HCT116 (cell line): ENCODE measurements around the gene CUX1. TPM values are rescaled to one million over a fixed set of nuclear protein-coding genes. Genes with fewer than 3 reads are reported as not detected.

Source experiments
- ATAC-seq: fragments of 200-7000 bp; cut with Tn5 transposase; 2 replicates; pipeline ENCODE4 v1.9.1; 2020; ENCODE audit warnings: mild to moderate bottlenecking, moderate library complexity
- BruUV-seq: library from RNA; stranded (reverse); fragments of 400-500 nt; replicated peaks from 2 replicates; lab custom pipeline; 2021; lab: Mats Ljungman, UMichigan
- CTCF ChIA-PET: fragments of 300-600 bp; sonication (Branson Sonifier 250); formaldehyde crosslinking; loops from one replicate; lab custom pipeline; 2021; ENCODE audit warnings: antibody characterized with exemption; lab: Charles Lee
- POLR2A ChIA-PET: fragments of 300-600, 350-600 bp; sonication (Branson Sonifier 250); formaldehyde crosslinking; loops from one replicate; lab custom pipeline; 2021; ENCODE audit warnings: antibody characterized with exemption; lab: Charles Lee
- RAD21 ChIA-PET, 2 experiments: fragments of 300-600 bp; sonication (Branson Sonifier 250); formaldehyde crosslinking; loops; one replicate each; lab custom pipeline; 2023; ENCODE audit warnings: low total read pairs in 2 of 2; ENCODE audit not compliant: uncharacterized antibody in 2 of 2, unreplicated experiment in 2 of 2, low non-redundant PET in 1 of 2; lab: Charles Lee
- DNase-seq: peaks from one replicate; pipeline ENCODE4 v3.0.0-alpha.2; 2010; ENCODE audit warnings: low read depth, low spot score
- H2AFZ ChIP-seq: fragments of 200-600 bp; shearing (Covaris generic), sonication (generic); 2 replicates; pipeline ENCODE4 v1.6.1; 2017; ENCODE audit warnings: low read depth, mixed run types, mixed read lengths, antibody characterized with exemption, low read length; ENCODE audit not compliant: poor library complexity, severe bottlenecking
- H3K27ac ChIP-seq: 2 replicates; pipeline ENCODE4 v1.5.1; 2012; ENCODE audit warnings: low read depth, low read length
- H3K27me3 ChIP-seq: fragments of 200-600 bp; sonication (generic); 2 replicates; pipeline ENCODE4 v1.6.1; 2016; ENCODE audit warnings: mixed run types, low read length, mixed read lengths; ENCODE audit not compliant: insufficient read depth
- H3K36me3 ChIP-seq, 2 experiments: fragments of 200-500 bp in 1 of 2; fragments of 200-600 bp in 1 of 2; sonication (Bioruptor generic) in 1 of 2; sonication (generic) in 1 of 2; 2 replicates each; pipeline versions ENCODE4 v1.5.1 to v1.6.1; 2014 to 2016; ENCODE audit warnings: low read length in 2 of 2, inconsistent platforms in 1 of 2, mixed read lengths in 1 of 2, mixed run types in 1 of 2; ENCODE audit not compliant: insufficient read depth in 2 of 2, control insufficient read depth in 1 of 2
- H3K4me1 ChIP-seq, 2 experiments: fragments of 200-600 bp in 1 of 2; sonication (generic) in 1 of 2; 2 replicates each; pipeline versions ENCODE4 v1.5.1 to v1.6.1; 2012 to 2017; ENCODE audit warnings: low read length in 2 of 2, inconsistent platforms in 1 of 2, mild to moderate bottlenecking in 1 of 2, mixed read lengths in 1 of 2, mixed run types in 1 of 2, moderate library complexity in 1 of 2; ENCODE audit not compliant: insufficient read depth in 2 of 2, control insufficient read depth in 1 of 2
- H3K4me2 ChIP-seq: fragments of 200-600 bp; sonication (generic); 2 replicates; pipeline ENCODE4 v1.6.1; 2017; ENCODE audit warnings: mixed run types, low read length, mixed read lengths
- H3K4me3 ChIP-seq, 2 experiments: fragments of 200-600 bp in 1 of 2; sonication (generic) in 1 of 2; replicated peaks in 1 of 2; 2 replicates each; pipeline ENCODE4 v1.5.1; 2011 to 2016; ENCODE audit warnings: low read length in 2 of 2, control low read depth in 1 of 2, low read depth in 1 of 2, mild to moderate bottlenecking in 1 of 2, mixed read lengths in 1 of 2, mixed run types in 1 of 2
- H3K79me2 ChIP-seq: fragments of 200-600 bp; sonication (generic); 2 replicates; pipeline ENCODE4 v1.6.1; 2017; ENCODE audit warnings: mild to moderate bottlenecking, mixed run types, low read length, moderate library complexity, mixed read lengths; ENCODE audit not compliant: insufficient read depth
- H3K9ac ChIP-seq: fragments of 200-600 bp; sonication (generic); 2 replicates; pipeline ENCODE4 v1.6.1; 2016; ENCODE audit warnings: low read length, mixed read lengths
- H3K9me2 ChIP-seq: fragments of 200-600 bp; sonication (generic), shearing (Covaris generic); 2 replicates; pipeline ENCODE4 v1.6.1; 2017; ENCODE audit warnings: mixed run types, mild to moderate bottlenecking, moderate library complexity; ENCODE audit not compliant: insufficient read depth
- H3K9me3 ChIP-seq, 2 experiments: fragments of 200-500 bp in 1 of 2; fragments of 200-600 bp in 1 of 2; sonication (Bioruptor generic) in 1 of 2; sonication (generic) in 1 of 2; 2 replicates each; pipeline ENCODE4 v1.6.1; 2014 to 2017; ENCODE audit warnings: low read length in 2 of 2, mixed read lengths in 2 of 2, inconsistent platforms in 1 of 2, low read depth in 1 of 2, mild to moderate bottlenecking in 1 of 2, mixed run types in 1 of 2, moderate library complexity in 1 of 2; ENCODE audit not compliant: control insufficient read depth in 1 of 2, insufficient read depth in 1 of 2
- H4K20me1 ChIP-seq: fragments of 200-600 bp; sonication (generic), shearing (Covaris generic); 2 replicates; pipeline ENCODE4 v1.6.1; 2017; ENCODE audit warnings: mixed run types, mild to moderate bottlenecking, moderate library complexity; ENCODE audit not compliant: insufficient read depth
- ATF3 ChIP-seq: IDR thresholded peaks from 2 replicates; pipeline ENCODE4 v1.6.1; 2012
- CEBPB ChIP-seq: IDR thresholded peaks from 2 replicates; pipeline ENCODE4 v1.6.1; 2012; ENCODE audit warnings: low read depth
- EGR1 ChIP-seq: IDR thresholded peaks from 2 replicates; pipeline ENCODE4 v1.6.1; 2012; ENCODE audit warnings: low read depth
- ELF1 ChIP-seq: IDR thresholded peaks from 2 replicates; pipeline ENCODE4 v1.6.1; 2012; ENCODE audit warnings: low read depth, borderline replicate concordance
- EZH2 ChIP-seq: fragments of 200-600 bp; sonication (generic); IDR thresholded peaks from 2 replicates; pipeline ENCODE4 v1.6.1; 2017; ENCODE audit warnings: antibody characterized with exemption, mixed run types
- MAX ChIP-seq: IDR thresholded peaks from 2 replicates; pipeline ENCODE4 v1.6.1; 2012
- POLR2A ChIP-seq: IDR thresholded peaks from 2 replicates; pipeline ENCODE4 v1.7.0; 2011; ENCODE audit warnings: borderline replicate concordance; ENCODE audit not compliant: insufficient read depth, insufficient read length; ENCODE audit errors: extremely low read depth
- SRF ChIP-seq: IDR thresholded peaks from 2 replicates; pipeline ENCODE4 v1.6.1; 2012; ENCODE audit warnings: low read depth
- YY1 ChIP-seq: IDR thresholded peaks from 2 replicates; pipeline ENCODE4 v1.6.1; 2011; ENCODE audit warnings: low read length, low read depth, moderate library complexity, mild to moderate bottlenecking; ENCODE audit not compliant: insufficient replicate concordance; ENCODE audit errors: extremely low read depth
- ZBTB33 ChIP-seq: IDR thresholded peaks from 2 replicates; pipeline ENCODE4 v1.6.1; 2011; ENCODE audit warnings: mild to moderate bottlenecking, low read length, moderate library complexity; ENCODE audit not compliant: insufficient replicate concordance; ENCODE audit errors: extremely low read depth
- intact Hi-C: fragments of 100-400 bp; cut with micrococcal nuclease; formaldehyde crosslinking; loops from 2 replicates; pipeline ENCODE4 v1.10.0; 2022
- total RNA-seq: library from RNA; stranded (reverse); gene quantifications from one replicate; pipeline ENCODE4 v1.2.1, GENCODE V29; 2021; ENCODE audit not compliant: unreplicated experiment

The CUX1 gene
- total RNA-seq, 1 experiment from 2014 or later = 68.9 TPM

- CTCF ChIA-PET = no interaction called here
- ATAC-seq = no peak
These were observed 358.2 kb downstream of the CUX1 start for GRCh38 chr7:102175423-102176170.

GRCh38 chr7:102178410-102178809 is 361.0 kb downstream of the CUX1 start:
- ChIA-PET POLR2A (no interaction called here), RAD21 (no interaction called here)
- intact Hi-C loops = no loop called here
- H4K20me1 ChIP-seq = no peaks in the 10 kb centered on the region
- no peak for TF ChIP-seq ZBTB33
- no peak for TF ChIP-seq YY1
- TF ChIP-seq CEBPB = no peak
- no peak for TF ChIP-seq SRF
- TF ChIP-seq MAX = no peak
- no peak for TF ChIP-seq POLR2A
- TF ChIP-seq EGR1 = no peak
- TF ChIP-seq, all 23 proteins: peak for 0
- Histone ChIP-seq H3K9me3 (no peaks in the 10 kb centered on the region), H3K27me3 (no peaks in the 10 kb centered on the region), H3K79me2 (no peaks in the 10 kb centered on the region), H3K27ac (no peak overlapping the region), H3K4me2 (no peak overlapping the region), H3K36me3 (no peaks in the 10 kb centered on the region), H3K9me2 (no peaks in the 10 kb centered on the region), H3K9ac (no peak overlapping the region), H2AFZ (no peak overlapping the region), H3K4me3 (no peak overlapping the region), H3K4me1 (no peaks in the 10 kb centered on the region)
- no peak for ATAC-seq
- BruUV-seq = no TSS peak
- CTCF ChIA-PET = no interaction called here
- no peak for DNase-seq

More at GRCh38 chr7:102175423-102176170, 358.2 kb downstream of the CUX1 start:
- TF ChIP-seq ATF3 (no peak), EGR1 (no peak), EZH2 (no peak), ELF1 (no peak)
- TF ChIP-seq, all 23 proteins: peak for 0
- Histone ChIP-seq H3K9me2 (no peaks in the 10 kb centered on the region), H3K36me3 (no peaks in the 10 kb centered on the region), H3K9ac (no peak overlapping the region), H3K4me1 (no peaks in the 10 kb centered on the region), H3K4me3 (no peak overlapping the region), H3K9me3 (no peaks in the 10 kb centered on the region), H3K27ac (no peak overlapping the region), H2AFZ (no peak overlapping the region), H3K79me2 (no peaks in the 10 kb centered on the region), H3K27me3 (no peaks in the 10 kb centered on the region), H3K4me2 (no peak overlapping the region), H4K20me1 (no peaks in the 10 kb centered on the region)
- BruUV-seq = no TSS peak
- RAD21 ChIA-PET = interaction anchor here in 1 of 2 experiments (0.7 kb wide), 1 partner anchor 78 kb away, joined by 8 read pairs; no protein-coding TSS in a partner anchor
- DNase-seq = no peak
- intact Hi-C loops = no loop called here
- POLR2A ChIA-PET = no interaction called here
